ENCODE measurements around the gene NEB.
"Not testable (repeated sequence)": the region's sequence is repeated elsewhere in the genome, so short reads cannot be mapped to it uniquely, and the experiment has no call there.

Gene NEB

GRCh38 chr2:151610310-151610709 lies 124.0 kb downstream of the NEB start:
- DNase-seq (ENCODE audit: low read depth in 3 of 3): no peak

GRCh38 chr2:151609705-151610104 lies 124.6 kb downstream of the NEB start:
- DNase-seq (ENCODE audit: low read depth in 3 of 3): no peak

- DNase-seq (ENCODE audit: low read depth in 3 of 3): not testable (repeated sequence)
These were observed 126.5 kb downstream of the NEB start for GRCh38 chr2:151607459-151608424.

- not testable (repeated sequence) for DNase-seq (ENCODE audit: low read depth in 3 of 3)
These were observed 130.7 kb downstream of the NEB start for GRCh38 chr2:151603530-151603929.

GRCh38 chr2:151602402-151602801 lies 131.9 kb downstream of the NEB start:
- not testable (repeated sequence) for DNase-seq (ENCODE audit: low read depth in 3 of 3)

- not testable (repeated sequence) for DNase-seq (ENCODE audit: low read depth in 3 of 3)
These were observed 132.5 kb downstream of the NEB start for GRCh38 chr2:151601803-151602202.

- not testable (repeated sequence) for DNase-seq (ENCODE audit: low read depth in 3 of 3)
These were observed 137.2 kb downstream of the NEB start for GRCh38 chr2:151596903-151597608.

GRCh38 chr2:151591908-151592255 lies 142.4 kb downstream of the NEB start:
- DNase-seq (ENCODE audit: low read depth in 3 of 3): not testable (repeated sequence)

- DNase-seq (ENCODE audit: low read depth in 3 of 3): not testable (repeated sequence)
These were observed 142.9 kb downstream of the NEB start for GRCh38 chr2:151591250-151591907.

- not testable (repeated sequence) for DNase-seq (ENCODE audit: low read depth in 3 of 3)
These were observed 153.0 kb downstream of the NEB start for GRCh38 chr2:151581300-151581699.

- not testable (repeated sequence) for DNase-seq (ENCODE audit: low read depth in 3 of 3)
These were observed 153.6 kb downstream of the NEB start for GRCh38 chr2:151580697-151581096.

GRCh38 chr2:151577116-151577515 lies 157.2 kb downstream of the NEB start:
- no peak for DNase-seq (ENCODE audit: low read depth in 3 of 3)

GRCh38 chr2:151576080-151576479 lies 158.2 kb downstream of the NEB start:
- no peak for DNase-seq (ENCODE audit: low read depth in 3 of 3)

GRCh38 chr2:151575338-151575737 lies 158.9 kb downstream of the NEB start:
- DNase-seq (ENCODE audit: low read depth in 3 of 3): no peak

- no peak for DNase-seq (ENCODE audit: low read depth in 3 of 3)
These were observed 164.1 kb downstream of the NEB start for GRCh38 chr2:151570191-151570590.

- DNase-seq (ENCODE audit: low read depth in 3 of 3): no peak
These were observed 165.1 kb downstream of the NEB start for GRCh38 chr2:151569167-151569566.

GRCh38 chr2:151568501-151568900 lies 165.8 kb downstream of the NEB start:
- no peak for DNase-seq (ENCODE audit: low read depth in 3 of 3)

GRCh38 chr2:151567006-151567405 lies 167.3 kb downstream of the NEB start:
- DNase-seq (ENCODE audit: low read depth in 3 of 3): no peak

GRCh38 chr2:151562398-151562797 lies 171.9 kb downstream of the NEB start:
- DNase-seq (ENCODE audit: low read depth in 3 of 3): no peak

- DNase-seq (ENCODE audit: low read depth in 3 of 3): no peak
These were observed 174.0 kb downstream of the NEB start for GRCh38 chr2:151560289-151560688.

- not testable (repeated sequence) for DNase-seq (ENCODE audit: low read depth in 3 of 3)
These were observed 174.8 kb downstream of the NEB start for GRCh38 chr2:151559431-151559830.

- DNase-seq (ENCODE audit: low read depth in 3 of 3): not testable (repeated sequence)
These were observed 176.4 kb downstream of the NEB start for GRCh38 chr2:151557883-151558282.
